Activated CD8-positive, alpha-beta memory T cell treated with anti-CD3 and anti-CD28 coated beads for 4 hours (primary cell): Measurements from ENCODE around the gene B9D1.

ENCODE experiments used
- DNase-seq, 2 donors: peaks; one replicate each; pipeline ENCODE4 v3.0.0-alpha.2; 2020; ENCODE audit warnings: low read depth in 2 of 2

Gene B9D1

GRCh38 chr17:19320876-19321275, 41.6 kb downstream of the B9D1 start:
- DNase-seq = no peak

- DNase-seq = no peak
These were observed 42.6 kb downstream of the B9D1 start for GRCh38 chr17:19319771-19320505.

GRCh38 chr17:19318611-19319010, 43.9 kb downstream of the B9D1 start:
- no peak for DNase-seq

GRCh38 chr17:19317359-19318095, 45.0 kb downstream of the B9D1 start:
- no peak for DNase-seq

- no peak for DNase-seq
These were observed 45.7 kb downstream of the B9D1 start for GRCh38 chr17:19316761-19317358.

GRCh38 chr17:19315104-19315503, 47.4 kb downstream of the B9D1 start:
- DNase-seq = no peak

- DNase-seq = no peak
These were observed 48.5 kb downstream of the B9D1 start for GRCh38 chr17:19313746-19314651.

- no peak for DNase-seq
These were observed 49.3 kb downstream of the B9D1 start for GRCh38 chr17:19313066-19313745.

- DNase-seq = no peak
These were observed 50.1 kb downstream of the B9D1 start for GRCh38 chr17:19312406-19312805.

- DNase-seq = no peak
These were observed 50.9 kb downstream of the B9D1 start for GRCh38 chr17:19311421-19312215.

- DNase-seq = no peak
These were observed 51.5 kb downstream of the B9D1 start for GRCh38 chr17:19311016-19311415.

GRCh38 chr17:19310151-19310550, 52.4 kb downstream of the B9D1 start:
- DNase-seq = no peak

- DNase-seq = no peak
These were observed 52.8 kb downstream of the B9D1 start for GRCh38 chr17:19309701-19310100.

GRCh38 chr17:19308398-19308797, 54.1 kb downstream of the B9D1 start:
- DNase-seq = no peak

GRCh38 chr17:19307521-19307920, 55.0 kb downstream of the B9D1 start:
- DNase-seq = no peak

- no peak for DNase-seq
These were observed 56.1 kb downstream of the B9D1 start for GRCh38 chr17:19306160-19307111.

GRCh38 chr17:19305761-19306159, 56.8 kb downstream of the B9D1 start:
- DNase-seq = no peak

GRCh38 chr17:19305256-19305655, 57.3 kb downstream of the B9D1 start:
- DNase-seq = no peak

- no peak for DNase-seq
These were observed 57.8 kb downstream of the B9D1 start for GRCh38 chr17:19304751-19305150.
